K562 (cell line): ENCODE data around the gene FIBP. TPM values are rescaled to one million over a fixed set of nuclear protein-coding genes. Genes with fewer than 3 reads are reported as not detected.

Source experiments
- CREB1 ChIP-seq, 2 experiments: sonication (generic) in 1 of 2; formaldehyde crosslinking in 1 of 2; IDR thresholded peaks; 2 replicates each; pipeline versions ENCODE4 v1.6.1 to v1.8.0; 2012 to 2022; ENCODE audit warnings: inconsistent platforms in 1 of 2, mild to moderate bottlenecking in 1 of 2, missing genetic modification reagents in 1 of 2, moderate library complexity in 1 of 2
- ETS2 ChIP-seq: IDR thresholded peaks from 2 replicates; pipeline ENCODE4 v1.6.1; 2016; ENCODE audit warnings: borderline replicate concordance, missing genetic modification characterization, mild to moderate bottlenecking, moderate library complexity, missing compliant biosample characterization; ENCODE audit not compliant: poor library complexity, severe bottlenecking
- FOXM1 ChIP-seq, 2 experiments: fragments of 450-650 bp in 1 of 2; sonication (generic) in 1 of 2; formaldehyde crosslinking in 1 of 2; IDR thresholded peaks; 2 replicates each; pipeline versions ENCODE4 v1.6.1 to v1.9.0; 2017 to 2022; ENCODE audit warnings: low read depth in 2 of 2, mild to moderate bottlenecking in 2 of 2, missing genetic modification reagents in 1 of 2, moderate library complexity in 1 of 2
- HDAC6 ChIP-seq: IDR thresholded peaks from 2 replicates; pipeline ENCODE4 v1.6.1; 2012; ENCODE audit warnings: low read depth, mild to moderate bottlenecking, control low read depth, inconsistent platforms, low read length, moderate library complexity
- ILF3 ChIP-seq: fragments of 450-650 bp; IDR thresholded peaks from 2 replicates; pipeline ENCODE4 v1.6.1; 2018; ENCODE audit warnings: antibody characterized with exemption, mild to moderate bottlenecking, moderate library complexity, borderline replicate concordance
- KAT7 ChIP-seq: sonication (generic); formaldehyde crosslinking; IDR thresholded peaks from 2 replicates; pipeline ENCODE4 v1.8.0; 2022; ENCODE audit warnings: missing genetic modification reagents, mild to moderate bottlenecking, borderline replicate concordance
- KLF1 ChIP-seq: fragments of 450-650 bp; IDR thresholded peaks from 2 replicates; pipeline ENCODE4 v1.6.1; 2016; ENCODE audit warnings: missing genetic modification characterization, missing compliant biosample characterization
- KLF10 ChIP-seq: fragments of 250-450 bp; sonication (Bioruptor Pico); IDR thresholded peaks from 2 replicates; pipeline ENCODE4 v1.6.1; 2021; ENCODE audit warnings: matching md5 sums
- MYBL2 ChIP-seq, 2 experiments: fragments of 450-650 bp in 1 of 2; sonication (generic) in 1 of 2; formaldehyde crosslinking in 1 of 2; IDR thresholded peaks; 2 replicates each; pipeline versions ENCODE4 v1.6.1 to v1.8.1; 2017 to 2022; ENCODE audit warnings: borderline replicate concordance in 1 of 2, inconsistent platforms in 1 of 2, low read depth in 1 of 2, mild to moderate bottlenecking in 1 of 2, missing genetic modification reagents in 1 of 2, moderate library complexity in 1 of 2
- MYC ChIP-seq, 2 experiments: fragments of 250-450 bp in 1 of 2; sonication (Bioruptor Pico) in 1 of 2; IDR thresholded peaks; 2 replicates each; pipeline versions ENCODE4 v1.5.1 to v1.6.1; 2012 to 2021; ENCODE audit warnings: low read depth in 2 of 2, borderline replicate concordance in 1 of 2, improper control_type of control experiment in 1 of 2, low read length in 1 of 2, mild to moderate bottlenecking in 1 of 2, moderate library complexity in 1 of 2
- NBN ChIP-seq: fragments of 450-650 bp; IDR thresholded peaks from 2 replicates; pipeline ENCODE4 v1.6.1; 2016; ENCODE audit warnings: low read depth, mild to moderate bottlenecking
- NCOA2 ChIP-seq, 2 experiments: fragments of 450-650 bp; IDR thresholded peaks; 2 replicates each; pipeline ENCODE4 v1.6.1; 2018; ENCODE audit warnings: mild to moderate bottlenecking in 2 of 2, moderate library complexity in 1 of 2; ENCODE audit not compliant: partially characterized antibody in 2 of 2
- PCBP2 ChIP-seq: fragments of 200-400 bp; formaldehyde crosslinking; IDR thresholded peaks from 2 replicates; pipeline ENCODE4 v1.6.1; 2018; ENCODE audit warnings: low read length, low read depth, mild to moderate bottlenecking, moderate library complexity; ENCODE audit not compliant: poor library complexity, severe bottlenecking
- TAF1 ChIP-seq: IDR thresholded peaks from 2 replicates; pipeline ENCODE4 v1.6.1; 2011; ENCODE audit warnings: mild to moderate bottlenecking, low read length, moderate library complexity; ENCODE audit not compliant: insufficient read depth, control insufficient read depth, severe bottlenecking; ENCODE audit errors: extremely low read depth
- TSC22D4 ChIP-seq: fragments of 450-650 bp; IDR thresholded peaks from 2 replicates; pipeline ENCODE4 v1.6.1; 2016; ENCODE audit warnings: missing genetic modification characterization, missing biosample characterization, control low read depth
- ZBTB11 ChIP-seq, 3 experiments: fragments of 200-800 bp in 1 of 3; fragments of 250-450 bp in 1 of 3; fragments of 450-650 bp in 1 of 3; sonication (Bioruptor Pico) in 1 of 3; sonication (Bioruptor generic) in 1 of 3; formaldehyde crosslinking in 1 of 3; IDR thresholded peaks; 2 replicates each; pipeline versions ENCODE4 v1.6.1 to v1.8.0; 2016 to 2022; ENCODE audit warnings: mild to moderate bottlenecking in 2 of 3, missing genetic modification characterization in 2 of 3, missing compliant biosample characterization in 1 of 3, moderate library complexity in 1 of 3
- ZBTB43 ChIP-seq: sonication (generic); formaldehyde crosslinking; IDR thresholded peaks from 2 replicates; pipeline ENCODE4 v1.8.0; 2023; ENCODE audit warnings: mild to moderate bottlenecking, missing genetic modification reagents
- ZNF449 ChIP-seq: fragments of 250-450 bp; sonication (Bioruptor Pico); IDR thresholded peaks from 2 replicates; pipeline ENCODE4 v1.8.0; 2022; ENCODE audit warnings: moderate library complexity, mild to moderate bottlenecking, inconsistent platforms
- ZNF511 ChIP-seq: sonication (generic); formaldehyde crosslinking; IDR thresholded peaks from 2 replicates; pipeline ENCODE4 v1.8.0; 2022; ENCODE audit warnings: mild to moderate bottlenecking, missing genetic modification reagents
- polyA plus RNA-seq, 8 experiments: library from polyadenylated mRNA; depleted of rRNA in 4 of 8; stranded (reverse) in 5 of 8; unstranded in 3 of 8; fragments of >200 nt; fragmentation: Nextera tagmentation in 2 of 8; fragmentation: Illumina TruSeq in 1 of 8; extraction: Ambion mirVana in 2 of 8; extraction: Trizol in 1 of 8; gene quantifications; 2 replicates each; pipeline versions ENCODE4 v1.2.1 to v1.2.3, GENCODE V29; 2011 to 2014; ENCODE audit warnings: inconsistent platforms in 1 of 8, missing spikeins in 1 of 8
- total RNA-seq, 7 experiments: library from RNA; depleted of rRNA in 6 of 7; stranded (reverse); fragments of >200 nt in 6 of 7; fragmentation: Illumina TruSeq in 2 of 7; extraction: Trizol in 2 of 7; gene quantifications; 2 replicates each; pipeline versions ENCODE4 v1.2.1 to v1.2.3, GENCODE V29; 2011 to 2021; ENCODE audit warnings: low replicate concordance in 1 of 7

FIBP gene
- total and polyA plus RNA-seq, 9 of the 15 experiments (the other 6 are each of a cell fraction or from before 2014, with no cell fraction given) = 41.2 to 79.2 (median 48.6) TPM

GRCh38 chr11:65884716-65885092 lies 3.6 kb downstream of the FIBP start (continued):
- TF ChIP-seq ZNF511 (CRISPR knock-in tag) (no peak), MYC (IDR thresholded peaks at IDR 0.05; ENCODE audit: low read depth, low read length) (0 out of 2 replicates have a peak, but pooled peaks have one; percentile 23), MYC (CRISPR knock-in tag; IDR thresholded peaks at IDR 0.05; ENCODE audit: borderline replicate concordance, low read depth) (no peak), NBN (0 out of 2 replicates have a peak, but pooled peaks have one; percentile 44), TSC22D4 (no peak), KLF1 (tag) (0 out of 2 replicates have a peak, but pooled peaks have one; percentile 39), FOXM1 (IDR thresholded peaks at IDR 0.05; ENCODE audit: low read depth) (no peak), FOXM1 (CRISPR knock-in tag; IDR thresholded peaks at IDR 0.05; ENCODE audit: low read depth) (no peak), ZBTB43 (CRISPR knock-in tag) (no peak), NCOA2 (IDR thresholded peaks at IDR 0.05; ENCODE audit: partially characterized antibody in 2 of 2) (no peak), KLF10 (no peak), KAT7 (CRISPR knock-in tag) (no peak), HDAC6 (no peak), TAF1 (no peak), ZBTB11 (CRISPR knock-in tag; IDR thresholded peaks at IDR 0.05) (no peak), PCBP2 (no peak), CREB1 (IDR thresholded peaks at IDR 0.05) (no peak), CREB1 (CRISPR knock-in tag; IDR thresholded peaks at IDR 0.05) (peak; percentile 55), ETS2 (no peak), ILF3 (no peak), ZNF449 (CRISPR knock-in tag) (no peak), MYBL2 (IDR thresholded peaks at IDR 0.05; ENCODE audit: low read depth) (no peak), MYBL2 (CRISPR knock-in tag; IDR thresholded peaks at IDR 0.05; ENCODE audit: borderline replicate concordance) (no peak)
